Caki2 (cell line): ENCODE results near the gene ZNF446. TPM values are rescaled to one million over a fixed set of nuclear protein-coding genes. Genes with fewer than 3 reads are reported as not detected.
A peak's percentile ranks its signal among the peaks of the same experiment; 100 is the strongest.
"Not testable (repeated sequence)": the region's sequence is repeated elsewhere in the genome, so short reads cannot be mapped to it uniquely, and the experiment has no call there.

Source experiments
- DNase-seq: peaks from one replicate; pipeline ENCODE4 v3.0.0-alpha.2; 2015; ENCODE audit warnings: low read depth
- in situ Hi-C: cut with HindIII; loops from 2 replicates; pipeline ENCODE4 v1.10.0; 2016; ENCODE audit warnings: low sequenced_read_pairs, low pct_unique_long_range_greater_than_20kb, mixed read lengths
- total RNA-seq: library from RNA; depleted of rRNA; stranded (reverse); fragments of >200 nt; shearing (Covaris generic); gene quantifications from 2 replicates; pipeline ENCODE4 v1.2.3, GENCODE V29; 2014; ENCODE audit warnings: low replicate concordance

The ZNF446 gene
- total RNA-seq, 1 experiment from 2014 or later: 19.2 TPM

- DNase-seq: no peak
- in situ Hi-C loops: no loop called here
Observed at GRCh38 chr19:58468216-58468839, 7.8 kb upstream of the ZNF446 start.

GRCh38 chr19:58469241-58470013 lies 6.7 kb upstream of the ZNF446 start:
- in situ Hi-C loops: no loop called here
- DNase-seq: no peak

GRCh38 chr19:58470837-58471543 lies 5.2 kb upstream of the ZNF446 start:
- in situ Hi-C loops, DNase-seq: not testable (repeated sequence)

GRCh38 chr19:58471736-58472135 lies 4.4 kb upstream of the ZNF446 start:
- no peak for DNase-seq
- in situ Hi-C loops: no loop called here

GRCh38 chr19:58473775-58474174 lies 2.4 kb upstream of the ZNF446 start:
- in situ Hi-C loops: no loop called here
- no peak for DNase-seq

GRCh38 chr19:58474291-58474996 lies 1.7 kb upstream of the ZNF446 start:
- DNase-seq: no peak
- in situ Hi-C loops: no loop called here

GRCh38 chr19:58474997-58475713 lies 997 bp upstream of the ZNF446 start:
- no peak for DNase-seq
- in situ Hi-C loops: no loop called here

- DNase-seq: peak; percentile 13
- in situ Hi-C loops: no loop called here
Observed at GRCh38 chr19:58476498-58477015, 405 bp downstream of the ZNF446 start.

- in situ Hi-C loops: no loop called here
- no peak for DNase-seq
Observed at GRCh38 chr19:58477130-58477529, 978 bp downstream of the ZNF446 start.

GRCh38 chr19:58477871-58478270 lies 1.7 kb downstream of the ZNF446 start:
- in situ Hi-C loops: no loop called here
- no peak for DNase-seq

GRCh38 chr19:58479303-58479702 lies 3.2 kb downstream of the ZNF446 start:
- in situ Hi-C loops: no loop called here
- no peak for DNase-seq

- no peak for DNase-seq
- in situ Hi-C loops: no loop called here
Observed at GRCh38 chr19:58479736-58480480, 3.8 kb downstream of the ZNF446 start.

GRCh38 chr19:58480481-58480830 lies 4.3 kb downstream of the ZNF446 start:
- in situ Hi-C loops: no loop called here

GRCh38 chr19:58480831-58481230 lies 4.7 kb downstream of the ZNF446 start:
- no peak for DNase-seq
- in situ Hi-C loops: no loop called here

More at GRCh38 chr19:58480481-58480830, 4.3 kb downstream of the ZNF446 start:
- DNase-seq: no peak

- no peak for DNase-seq
- in situ Hi-C loops: no loop called here
Observed at GRCh38 chr19:58482372-58482771, 6.2 kb downstream of the ZNF446 start.

- DNase-seq: no peak
- in situ Hi-C loops: no loop called here
Observed at GRCh38 chr19:58483776-58484175, 7.6 kb downstream of the ZNF446 start.

- DNase-seq, in situ Hi-C loops: not testable (repeated sequence)
Observed at GRCh38 chr19:58484349-58484748, 8.2 kb downstream of the ZNF446 start.
